GM23338 (cell line): ENCODE measurements around the gene EPHB1. TPM values are rescaled to one million over a fixed set of nuclear protein-coding genes. Genes with fewer than 3 reads are reported as not detected.

Source experiments
- ATAC-seq: fragments of 200-7000 bp; cut with Tn5 transposase; 3 replicates; pipeline ENCODE4 v1.9.1; 2020
- DNase-seq: peaks from one replicate; pipeline ENCODE4 v3.0.0-alpha.2; 2015; ENCODE audit warnings: low spot score
- H2AFZ ChIP-seq: fragments of 200-600 bp; sonication (generic); 2 replicates; pipeline ENCODE4 v1.8.0; 2016; ENCODE audit warnings: antibody characterized with exemption, mild to moderate bottlenecking, moderate library complexity
- H3F3A ChIP-seq: fragments of 200-600 bp; sonication (generic); replicated peaks from 2 replicates; pipeline ENCODE4 v1.8.0; 2017; ENCODE audit warnings: antibody characterized with exemption, mixed run types, low read depth
- H3K27ac ChIP-seq: fragments of 200-600 bp; sonication (generic); 2 replicates; pipeline ENCODE4 v1.6.1; 2016; ENCODE audit warnings: low read depth
- H3K27me3 ChIP-seq: fragments of 200-600 bp; sonication (generic); 2 replicates; pipeline ENCODE4 v1.8.0; 2016; ENCODE audit warnings: mild to moderate bottlenecking, mixed run types, moderate library complexity; ENCODE audit not compliant: insufficient read depth
- H3K36me3 ChIP-seq: fragments of 200-600 bp; sonication (generic); 2 replicates; pipeline ENCODE4 v1.8.0; 2016; ENCODE audit warnings: mild to moderate bottlenecking; ENCODE audit not compliant: insufficient read depth
- H3K4me1 ChIP-seq: fragments of 200-600 bp; sonication (generic); 2 replicates; pipeline ENCODE4 v1.8.0; 2016; ENCODE audit warnings: mild to moderate bottlenecking, moderate library complexity; ENCODE audit not compliant: insufficient read depth
- H3K4me2 ChIP-seq: fragments of 200-600 bp; sonication (generic); 2 replicates; pipeline ENCODE4 v1.7.1; 2017; ENCODE audit warnings: mixed run types
- H3K4me3 ChIP-seq: fragments of 200-600 bp; sonication (generic); 2 replicates; pipeline ENCODE4 v1.6.1; 2016; ENCODE audit warnings: mixed run types
- H3K79me2 ChIP-seq: fragments of 200-600 bp; sonication (generic); replicated peaks from 2 replicates; pipeline ENCODE4 v1.8.0; 2017; ENCODE audit warnings: mild to moderate bottlenecking; ENCODE audit not compliant: insufficient read depth
- H3K9me2 ChIP-seq: fragments of 200-600 bp; sonication (generic); 2 replicates; pipeline ENCODE4 v1.8.0; 2017; ENCODE audit not compliant: insufficient read depth
- H4K20me1 ChIP-seq: fragments of 200-600 bp; sonication (generic); replicated peaks from 2 replicates; pipeline ENCODE4 v1.8.0; 2017; ENCODE audit warnings: mild to moderate bottlenecking; ENCODE audit not compliant: insufficient read depth
- H3K27ac Mint-ChIP-seq: 2 replicates; pipeline ENCODE4 v1.8.0; 2020; ENCODE audit warnings: inconsistent platforms, mild to moderate bottlenecking, moderate library complexity, mixed read lengths
- H3K27me3 Mint-ChIP-seq: 3 replicates; pipeline ENCODE4 v1.8.0; 2022; ENCODE audit warnings: low read depth, mild to moderate bottlenecking, moderate library complexity, mixed read lengths, inconsistent platforms; ENCODE audit not compliant: insufficient read depth, poor library complexity
- H3K36me3 Mint-ChIP-seq: 3 replicates; pipeline ENCODE4 v1.8.0; 2021; ENCODE audit warnings: low read depth, mild to moderate bottlenecking, inconsistent platforms, moderate library complexity, mixed read lengths
- H3K4me1 Mint-ChIP-seq: 3 replicates; pipeline ENCODE4 v1.8.0; 2020; ENCODE audit warnings: mild to moderate bottlenecking, inconsistent platforms, mixed read lengths
- H3K4me3 Mint-ChIP-seq: 3 replicates; pipeline ENCODE4 v1.8.0; 2021; ENCODE audit warnings: moderate library complexity, mild to moderate bottlenecking, inconsistent platforms, mixed read lengths
- H3K9me3 Mint-ChIP-seq: 3 replicates; pipeline ENCODE4 v1.8.0; 2020; ENCODE audit warnings: moderate library complexity, mild to moderate bottlenecking, inconsistent platforms, mixed read lengths
- CREB1 ChIP-seq: fragments of 250-450 bp; sonication (Bioruptor Pico); IDR thresholded peaks from 2 replicates; pipeline ENCODE4 v1.5.0; 2020; ENCODE audit warnings: low read depth, mild to moderate bottlenecking, moderate library complexity
- CTCF ChIP-seq, 2 experiments: fragments of 200-600 bp in 1 of 2; sonication (generic) in 1 of 2; conservative IDR thresholded peaks; 2 replicates each; pipeline versions ENCODE4 v1.5.1 to v1.6.1; 2016 to 2017; ENCODE audit warnings: antibody characterized with exemption in 2 of 2, low read depth in 2 of 2, mild to moderate bottlenecking in 2 of 2, moderate library complexity in 1 of 2
- ETS1 ChIP-seq: IDR thresholded peaks from 2 replicates; pipeline ENCODE4 v1.6.1; 2016; ENCODE audit warnings: antibody characterized with exemption
- EZH2 ChIP-seq: fragments of 200-600 bp; sonication (generic); IDR thresholded peaks from one replicate; pipeline ENCODE4 v1.8.0; 2017; ENCODE audit warnings: antibody characterized with exemption, mild to moderate bottlenecking, low read depth; ENCODE audit not compliant: unreplicated experiment
- EZH2phosphoT487 ChIP-seq: fragments of 200-600 bp; sonication (generic); IDR thresholded peaks from one replicate; pipeline ENCODE4 v1.8.1; 2018; ENCODE audit warnings: antibody characterized with exemption; ENCODE audit not compliant: unreplicated experiment
- JUNB ChIP-seq: IDR thresholded peaks from one replicate; pipeline ENCODE4 v1.6.1; 2016; ENCODE audit warnings: antibody characterized with exemption; ENCODE audit not compliant: unreplicated experiment
- NANOG ChIP-seq: IDR thresholded peaks from 2 replicates; pipeline ENCODE4 v1.6.1; 2016; ENCODE audit warnings: antibody characterized with exemption, borderline replicate concordance
- POLR2AphosphoS5 ChIP-seq: IDR thresholded peaks from 2 replicates; pipeline ENCODE4 v1.6.1; 2016; ENCODE audit warnings: antibody characterized with exemption, low read depth
- REST ChIP-seq: IDR thresholded peaks from one replicate; pipeline ENCODE4 v1.6.1; 2018; ENCODE audit warnings: antibody characterized with exemption; ENCODE audit not compliant: unreplicated experiment
- STAT1 ChIP-seq: IDR thresholded peaks from one replicate; pipeline ENCODE4 v1.6.1; 2016; ENCODE audit warnings: antibody characterized with exemption; ENCODE audit not compliant: unreplicated experiment
- ZNF114 ChIP-seq: fragments of 250-450 bp; sonication (Bioruptor Pico); IDR thresholded peaks from 2 replicates; pipeline ENCODE4 v1.5.0; 2020; ENCODE audit warnings: mild to moderate bottlenecking, moderate library complexity
- ZNF331 ChIP-seq: fragments of 250-450 bp; sonication (Bioruptor Pico); IDR thresholded peaks from 2 replicates; pipeline ENCODE4 v1.5.0; 2020; ENCODE audit warnings: low read depth, mild to moderate bottlenecking, moderate library complexity
- ZNF462 ChIP-seq: fragments of 250-450 bp; sonication (Bioruptor Pico); IDR thresholded peaks from 2 replicates; pipeline ENCODE4 v1.5.0; 2020; ENCODE audit warnings: mild to moderate bottlenecking, moderate library complexity
- polyA plus RNA-seq: library from polyadenylated mRNA; unstranded; fragments of >200 nt; fragmentation: Nextera tagmentation; extraction: Ambion mirVana; gene quantifications from 2 replicates; pipeline ENCODE4 v1.2.1, GENCODE V29; 2016
- total RNA-seq: library from RNA; depleted of rRNA; stranded (reverse); fragments of >200 nt; shearing (Covaris generic); gene quantifications from 2 replicates; pipeline ENCODE4 v1.2.3, GENCODE V29; 2014

The EPHB1 gene
- total and polyA plus RNA-seq, 2 experiments from 2014 or later = 2.7 to 5.2 TPM

- TF ChIP-seq ZNF114 (no peak), NANOG (no peak)
These were observed 100.1 kb downstream of the EPHB1 start (continued) for GRCh38 chr3:134895181-134895580.

GRCh38 chr3:134896141-134896540 lies 101.1 kb downstream of the EPHB1 start:
- Mint-ChIP-seq H3K36me3 (no peaks in the 10 kb centered on the region), H3K9me3 (no peaks in the 10 kb centered on the region), H3K4me1 (peaks cover 21% of the 10 kb centered on the region), H3K27ac (no peak overlapping the region), H3K4me3 (no peak overlapping the region), H3K27me3 (peaks cover 51% of the 10 kb centered on the region)
- Histone ChIP-seq H3F3A (no peaks in the 10 kb centered on the region), H3K9me2 (no peaks in the 10 kb centered on the region), H3K27ac (no peak overlapping the region), H3K27me3 (peaks cover 48% of the 10 kb centered on the region), H3K79me2 (no peaks in the 10 kb centered on the region), H3K36me3 (no peaks in the 10 kb centered on the region), H2AFZ (no peak overlapping the region), H4K20me1 (peaks cover 6% of the 10 kb centered on the region; the same call in 1 of the 2 replicates), H3K4me1 (peaks cover 13% of the 10 kb centered on the region), H3K4me3 (no peak overlapping the region), H3K4me2 (no peak overlapping the region)
- ATAC-seq (no peak), DNase-seq (no peak)
- TF ChIP-seq CTCF (conservative IDR thresholded peaks at IDR 0.05; ENCODE audit: low read depth in 2 of 2) = no peak
- no peak for TF ChIP-seq EZH2
- no peak for TF ChIP-seq ZNF331 (CRISPR knock-in tag)
- TF ChIP-seq CREB1 = no peak
- TF ChIP-seq ZNF114 = no peak
- TF ChIP-seq POLR2AphosphoS5 = no peak
- TF ChIP-seq ETS1 = no peak
- no peak for TF ChIP-seq NANOG
- no peak for TF ChIP-seq REST
- no peak for TF ChIP-seq EZH2phosphoT487
- no peak for TF ChIP-seq JUNB
- no peak for TF ChIP-seq ZNF462 (CRISPR knock-in tag)
- no peak for TF ChIP-seq STAT1
